NCI-H2227 (cell line): Measurements from ENCODE around the gene OAS3.
A peak's percentile ranks its signal among the peaks of the same experiment; 100 is the strongest.
"Not testable (repeated sequence)": the region's sequence is repeated elsewhere in the genome, so short reads cannot be mapped to it uniquely, and the experiment has no call there.

Experiments used
- DNase-seq: peaks from one replicate; lab custom pipeline; 2025; ENCODE audit not compliant: unreplicated experiment; lab: John Stamatoyannopoulos, UW

The OAS3 gene

DNA sequence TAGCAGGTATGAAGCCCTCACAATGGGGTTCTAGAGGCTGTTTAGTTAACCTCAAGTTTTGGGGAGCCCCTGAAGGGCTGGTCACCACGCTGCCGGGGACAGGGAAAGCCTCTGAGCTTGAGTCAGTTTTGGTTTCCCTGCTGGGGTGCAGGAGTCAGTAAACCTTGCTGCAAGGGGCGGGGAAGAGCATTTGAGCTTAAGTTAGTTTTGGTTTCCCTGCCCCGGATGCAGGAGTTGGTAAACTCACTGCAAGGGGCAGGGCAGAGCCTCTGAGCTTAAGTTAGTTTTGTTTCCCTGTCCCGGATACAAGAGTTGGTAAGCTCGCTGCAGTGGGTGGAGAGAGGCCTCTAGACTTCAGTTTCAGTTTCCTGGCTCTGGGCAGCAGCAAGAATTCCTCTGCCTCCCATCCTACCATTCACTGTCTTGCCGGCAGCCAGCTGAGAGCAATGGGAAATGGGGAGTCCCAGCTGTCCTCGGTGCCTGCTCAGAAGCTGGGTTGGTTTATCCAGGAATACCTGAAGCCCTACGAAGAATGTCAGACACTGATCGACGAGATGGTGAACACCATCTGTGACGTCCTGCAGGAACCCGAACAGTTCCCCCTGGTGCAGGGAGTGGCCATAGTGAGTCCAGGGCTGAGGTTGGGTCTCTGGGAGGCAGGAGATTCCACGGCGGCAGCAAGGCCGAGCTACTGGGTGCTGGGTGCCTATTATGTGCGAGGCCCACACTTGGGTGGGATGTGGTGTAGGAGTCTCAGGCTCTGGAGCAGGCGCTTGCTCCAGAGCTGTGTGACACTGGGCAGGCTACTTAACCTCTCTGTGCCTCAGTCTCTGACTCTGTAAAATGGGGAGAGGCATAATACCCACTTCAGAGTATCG, 40.1 kb downstream of the OAS3 start, which contains the start of gene OAS2:
Gene OAS2, plus strand, starts transcription at position 357 of the 878 bp plus-strand sequence. Its CDS starts 90 bp downstream, at position 447.
- no peak for DNase-seq

GRCh38 chr12:112979041-112979680, 40.9 kb downstream of the OAS3 start:
- no peak for DNase-seq

- no peak for DNase-seq
Observed at GRCh38 chr12:112980491-112981158, 42.4 kb downstream of the OAS3 start.

DNA sequence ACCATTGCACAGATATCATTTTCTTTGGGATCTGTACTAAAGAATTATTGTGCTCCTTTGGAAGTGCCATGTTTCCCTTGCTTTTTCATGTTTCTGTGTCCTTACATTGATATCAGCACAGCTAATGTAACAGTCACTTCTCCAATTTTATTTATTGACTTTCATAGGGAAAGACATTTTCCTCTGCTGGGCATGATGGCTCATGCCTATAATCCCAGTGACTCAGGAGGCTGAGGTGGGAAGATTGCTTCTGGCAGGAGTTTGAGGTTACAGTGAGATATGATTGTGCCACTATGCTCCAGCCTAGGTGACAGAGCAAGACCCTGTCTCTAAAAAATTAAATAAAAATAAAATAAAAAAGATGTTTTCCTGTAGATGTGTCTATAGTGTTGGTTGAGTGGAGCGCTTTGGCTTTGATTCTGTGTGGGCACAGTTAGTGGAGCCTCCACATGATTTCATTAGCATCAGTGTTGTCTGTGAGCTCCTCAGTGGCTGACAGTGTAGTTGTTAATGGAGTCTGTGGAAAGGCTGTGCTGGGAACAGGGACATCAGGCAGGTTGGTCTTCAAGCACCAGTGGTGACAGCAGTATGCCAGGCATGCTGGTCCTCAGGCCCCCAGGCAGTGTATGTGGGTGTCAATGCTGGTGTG, 47.5 kb downstream of the OAS3 start:
- DNase-seq = no peak

- DNase-seq = no peak
Observed at GRCh38 chr12:112986291-112986800, 48.1 kb downstream of the OAS3 start.

GRCh38 chr12:112987561-112987960, 49.3 kb downstream of the OAS3 start:
- no peak for DNase-seq

- DNase-seq = no peak
Observed at GRCh38 chr12:112988224-112988623, 50.0 kb downstream of the OAS3 start.

DNA sequence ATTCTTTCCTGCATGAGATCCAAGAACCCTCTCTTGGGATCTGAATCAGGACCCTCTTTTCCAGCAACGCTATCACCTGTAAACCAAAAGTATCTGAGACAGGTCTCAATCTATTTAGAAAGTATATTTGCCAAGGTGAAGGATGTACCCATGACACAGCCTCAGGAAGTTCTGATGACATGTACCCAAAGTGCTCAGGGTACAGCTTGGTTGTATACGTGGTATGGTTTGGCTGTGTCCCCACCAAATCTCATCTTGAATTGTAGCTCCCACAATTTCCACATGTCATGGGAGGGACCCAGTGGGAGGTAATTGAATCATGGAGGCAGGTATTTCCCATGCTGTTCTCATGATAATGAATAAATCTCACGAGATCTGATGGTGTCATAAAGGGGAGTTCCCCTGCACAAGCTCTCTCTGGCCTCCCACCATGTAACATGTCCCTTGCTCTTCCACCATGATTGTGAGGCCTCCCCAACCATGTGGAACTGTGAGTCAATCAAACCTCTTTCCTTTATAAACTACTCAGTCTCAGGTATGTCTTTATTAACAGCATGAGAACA, 50.6 kb downstream of the OAS3 start:
- DNase-seq = not testable (repeated sequence)

- no peak for DNase-seq
Observed at GRCh38 chr12:112989806-112990205, 51.5 kb downstream of the OAS3 start.

DNA sequence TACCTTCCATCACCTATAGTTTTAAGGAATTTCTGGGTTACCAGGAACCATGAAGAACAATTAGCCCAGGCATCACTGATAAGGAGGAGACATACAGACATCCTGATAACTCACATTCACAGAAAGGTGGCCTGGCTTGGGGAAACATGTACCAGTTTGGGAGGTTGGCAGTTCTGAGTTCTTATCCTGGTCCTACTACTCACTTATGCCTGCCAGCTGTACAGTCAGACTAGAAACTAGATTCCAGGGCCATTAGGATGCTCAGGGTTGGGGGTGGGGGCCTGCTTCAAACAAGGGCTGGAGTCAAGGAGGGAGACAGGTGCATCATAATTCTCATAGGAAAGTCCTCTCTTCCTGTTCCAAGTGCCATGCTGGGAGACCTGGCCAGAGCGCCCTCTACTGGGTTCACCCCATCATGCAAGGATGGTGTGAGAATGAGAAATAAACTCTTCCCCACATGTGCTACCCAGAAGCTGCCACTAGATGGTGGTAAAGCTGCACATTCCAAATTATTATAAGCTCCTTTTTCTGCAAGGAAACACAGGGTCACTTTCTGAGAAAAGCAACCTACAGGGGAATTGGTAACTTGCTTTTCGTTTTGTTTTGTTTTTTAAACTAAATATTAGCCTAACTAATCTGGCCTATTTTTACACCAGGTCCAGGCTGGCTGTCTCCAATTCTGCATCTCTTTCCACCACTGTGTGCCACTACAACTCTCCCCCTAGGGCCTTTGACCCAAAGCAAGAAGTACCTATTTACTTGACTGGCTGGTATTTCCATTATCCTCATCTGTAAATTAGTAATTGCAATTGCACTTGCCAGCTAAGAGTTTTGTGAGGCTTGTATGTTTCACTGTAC, 54.5 kb downstream of the OAS3 start:
- peak; percentile 75 for DNase-seq

DNA sequence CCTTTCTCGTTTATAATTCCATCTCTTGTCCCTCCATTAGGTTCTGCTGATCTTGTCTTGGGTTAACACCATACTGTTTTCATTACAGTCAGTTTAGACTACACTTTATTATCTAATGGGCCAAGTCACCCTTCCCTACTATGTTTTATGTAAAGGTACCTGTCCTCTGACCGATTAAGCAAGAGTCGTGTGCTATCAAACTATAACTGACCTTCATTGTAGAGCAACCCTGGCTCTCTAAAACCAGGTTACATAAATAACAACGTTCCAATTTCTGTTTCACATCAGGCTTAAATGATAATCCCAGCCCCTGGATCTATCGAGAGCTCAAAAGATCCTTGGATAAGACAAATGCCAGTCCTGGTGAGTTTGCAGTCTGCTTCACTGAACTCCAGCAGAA, 56.7 kb downstream of the OAS3 start:
- no peak for DNase-seq

GRCh38 chr12:112996501-112996900, 58.2 kb downstream of the OAS3 start:
- no peak for DNase-seq

DNA sequence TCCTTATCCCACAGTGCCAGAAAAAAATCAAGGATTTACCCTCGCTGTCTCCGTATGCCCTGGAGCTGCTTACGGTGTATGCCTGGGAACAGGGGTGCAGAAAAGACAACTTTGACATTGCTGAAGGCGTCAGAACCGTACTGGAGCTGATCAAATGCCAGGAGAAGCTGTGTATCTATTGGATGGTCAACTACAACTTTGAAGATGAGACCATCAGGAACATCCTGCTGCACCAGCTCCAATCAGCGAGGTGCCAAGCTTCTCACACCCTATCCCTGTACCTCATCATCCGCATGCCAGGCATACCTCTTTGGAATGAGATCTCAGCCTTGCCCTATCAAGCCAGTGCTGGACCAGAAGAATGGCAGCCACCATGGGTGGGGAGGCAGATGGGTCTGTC, 59.2 kb downstream of the OAS3 start:
- DNase-seq = no peak

GRCh38 chr12:112998987-112999767, 60.9 kb downstream of the OAS3 start:
- DNase-seq = no peak

DNA sequence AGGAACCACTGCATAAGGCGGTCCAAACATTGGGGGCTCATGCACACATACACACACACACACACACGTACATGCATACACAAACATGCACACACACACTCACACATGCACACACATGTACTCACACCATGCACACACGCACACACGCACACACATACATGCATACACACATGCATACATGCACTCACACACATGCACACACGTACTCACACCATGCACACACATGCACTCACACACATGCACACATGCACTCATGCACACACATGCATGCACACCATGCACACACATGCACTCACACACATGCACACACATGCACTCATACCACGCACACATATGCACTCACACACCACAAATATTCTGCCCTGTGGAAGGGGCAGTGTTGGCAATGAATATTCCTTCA, 62.2 kb downstream of the OAS3 start:
- DNase-seq = no peak

DNA sequence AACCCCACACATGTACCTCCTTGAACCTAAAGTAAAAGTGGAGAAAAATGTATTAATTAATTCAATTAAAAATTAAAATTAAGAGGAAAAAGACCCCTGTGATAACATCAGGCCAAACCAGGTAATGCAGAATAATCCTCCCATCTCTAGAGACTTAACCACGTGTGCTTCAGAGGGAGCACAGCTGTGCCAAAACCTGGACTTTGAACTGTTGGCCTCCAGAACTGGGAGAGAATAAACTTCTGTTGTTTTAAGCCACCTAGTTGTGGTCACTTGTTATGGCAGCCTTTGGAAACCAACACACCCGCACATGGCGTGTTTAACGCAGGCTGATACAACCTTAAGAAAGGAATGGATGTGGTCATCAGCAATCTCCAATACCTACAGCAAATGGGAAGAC, 63.9 kb downstream of the OAS3 start:
- DNase-seq = no peak

DNA sequence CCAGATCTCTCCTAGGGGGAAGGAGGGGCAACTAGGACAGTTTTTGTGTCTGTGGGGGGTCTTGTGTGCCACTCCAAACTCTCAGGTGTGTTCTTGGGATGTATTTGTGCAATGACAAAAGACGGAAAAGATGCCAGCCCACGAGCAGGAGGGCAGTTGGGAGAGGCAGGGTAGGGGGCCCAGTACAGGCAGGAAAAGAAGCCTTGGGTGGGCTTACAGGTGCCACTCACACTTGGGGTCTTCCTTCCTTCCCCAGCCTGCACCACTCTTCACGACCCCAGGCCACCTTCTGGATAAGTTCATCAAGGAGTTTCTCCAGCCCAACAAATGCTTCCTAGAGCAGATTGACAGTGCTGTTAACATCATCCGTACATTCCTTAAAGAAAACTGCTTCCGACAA, 64.4 kb downstream of the OAS3 start:
- no peak for DNase-seq

- no peak for DNase-seq
Observed at GRCh38 chr12:113003636-113004035, 65.4 kb downstream of the OAS3 start.

- no peak for DNase-seq
Observed at GRCh38 chr12:113005762-113006161, 67.5 kb downstream of the OAS3 start.
